ENCODE measurements around the gene ANKRD40.

ANKRD40 gene

DNA sequence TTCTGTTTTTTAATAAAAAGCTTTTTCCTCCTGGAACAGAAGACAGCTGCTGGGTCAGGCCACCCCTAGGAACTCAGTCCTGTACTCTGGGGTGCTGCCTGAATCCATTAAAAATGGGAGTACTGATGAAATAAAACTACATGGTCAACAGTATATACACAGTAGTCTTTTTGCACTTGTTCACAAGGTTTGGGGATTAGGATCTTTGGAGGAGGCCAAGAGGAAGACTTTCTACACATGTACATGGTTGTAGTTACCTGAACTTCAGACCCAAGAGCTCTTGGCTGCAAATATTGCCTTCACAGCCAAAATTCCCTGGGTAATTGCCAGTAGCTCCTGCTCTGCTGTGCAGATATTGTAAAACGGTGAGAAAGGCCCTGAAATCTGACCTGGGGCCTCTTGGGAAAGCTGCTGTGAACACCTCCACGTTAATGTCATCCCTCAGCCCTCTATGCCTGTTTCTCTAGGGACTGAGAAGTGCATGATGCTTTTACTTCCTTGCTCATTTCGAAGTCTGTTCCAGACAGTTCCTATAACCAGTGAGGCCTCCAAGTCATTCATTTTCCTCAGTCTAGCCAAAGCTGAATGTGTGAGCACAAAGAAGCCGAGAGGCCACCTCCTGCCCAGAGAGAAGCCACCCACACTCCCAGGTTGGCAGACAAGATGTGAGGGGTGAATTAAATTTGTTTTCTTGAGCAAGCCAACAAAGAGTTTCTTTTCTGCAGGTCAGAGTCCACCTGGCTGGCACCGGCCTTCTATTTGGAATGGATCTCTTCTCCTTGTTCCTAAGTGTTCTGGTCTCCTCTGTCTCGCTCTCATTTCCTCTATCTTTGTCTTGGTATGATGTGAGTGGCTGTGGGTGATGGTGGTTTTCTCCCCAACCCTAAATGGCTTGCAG lies 15.9 kb downstream of the ANKRD40 start:
- TF ChIP-seq, protein P1, sequence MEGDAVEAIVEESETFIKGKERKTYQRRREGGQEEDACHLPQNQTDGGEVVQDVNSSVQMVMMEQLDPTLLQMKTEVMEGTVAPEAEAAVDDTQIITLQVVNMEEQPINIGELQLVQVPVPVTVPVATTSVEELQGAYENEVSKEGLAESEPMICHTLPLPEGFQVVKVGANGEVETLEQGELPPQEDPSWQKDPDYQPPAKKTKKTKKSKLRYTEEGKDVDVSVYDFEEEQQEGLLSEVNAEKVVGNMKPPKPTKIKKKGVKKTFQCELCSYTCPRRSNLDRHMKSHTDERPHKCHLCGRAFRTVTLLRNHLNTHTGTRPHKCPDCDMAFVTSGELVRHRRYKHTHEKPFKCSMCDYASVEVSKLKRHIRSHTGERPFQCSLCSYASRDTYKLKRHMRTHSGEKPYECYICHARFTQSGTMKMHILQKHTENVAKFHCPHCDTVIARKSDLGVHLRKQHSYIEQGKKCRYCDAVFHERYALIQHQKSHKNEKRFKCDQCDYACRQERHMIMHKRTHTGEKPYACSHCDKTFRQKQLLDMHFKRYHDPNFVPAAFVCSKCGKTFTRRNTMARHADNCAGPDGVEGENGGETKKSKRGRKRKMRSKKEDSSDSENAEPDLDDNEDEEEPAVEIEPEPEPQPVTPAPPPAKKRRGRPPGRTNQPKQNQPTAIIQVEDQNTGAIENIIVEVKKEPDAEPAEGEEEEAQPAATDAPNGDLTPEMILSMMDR (IDR thresholded peaks at IDR 0.05): no peak

DNA sequence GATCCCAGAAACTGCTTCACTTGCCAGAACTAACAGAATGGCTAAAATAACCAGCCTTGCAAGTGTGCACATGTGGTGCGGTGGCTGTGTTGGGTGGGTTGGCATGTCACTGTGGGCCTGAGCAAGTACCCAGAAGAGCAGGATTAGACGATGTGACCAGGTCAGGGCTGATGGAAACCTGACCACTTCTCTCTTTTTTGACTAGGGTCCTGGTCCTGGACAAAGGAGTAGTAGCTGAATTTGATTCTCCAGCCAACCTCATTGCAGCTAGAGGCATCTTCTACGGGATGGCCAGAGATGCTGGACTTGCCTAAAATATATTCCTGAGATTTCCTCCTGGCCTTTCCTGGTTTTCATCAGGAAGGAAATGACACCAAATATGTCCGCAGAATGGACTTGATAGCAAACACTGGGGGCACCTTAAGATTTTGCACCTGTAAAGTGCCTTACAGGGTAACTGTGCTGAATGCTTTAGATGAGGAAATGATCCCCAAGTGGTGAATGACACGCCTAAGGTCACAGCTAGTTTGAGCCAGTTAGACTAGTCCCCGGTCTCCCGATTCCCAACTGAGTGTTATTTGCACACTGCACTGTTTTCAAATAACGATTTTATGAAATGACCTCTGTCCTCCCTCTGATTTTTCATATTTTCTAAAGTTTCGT lies 16.7 kb downstream of the ANKRD40 start:
- TF ChIP-seq, protein P1 (IDR thresholded peaks at IDR 0.05): no peak

DNA sequence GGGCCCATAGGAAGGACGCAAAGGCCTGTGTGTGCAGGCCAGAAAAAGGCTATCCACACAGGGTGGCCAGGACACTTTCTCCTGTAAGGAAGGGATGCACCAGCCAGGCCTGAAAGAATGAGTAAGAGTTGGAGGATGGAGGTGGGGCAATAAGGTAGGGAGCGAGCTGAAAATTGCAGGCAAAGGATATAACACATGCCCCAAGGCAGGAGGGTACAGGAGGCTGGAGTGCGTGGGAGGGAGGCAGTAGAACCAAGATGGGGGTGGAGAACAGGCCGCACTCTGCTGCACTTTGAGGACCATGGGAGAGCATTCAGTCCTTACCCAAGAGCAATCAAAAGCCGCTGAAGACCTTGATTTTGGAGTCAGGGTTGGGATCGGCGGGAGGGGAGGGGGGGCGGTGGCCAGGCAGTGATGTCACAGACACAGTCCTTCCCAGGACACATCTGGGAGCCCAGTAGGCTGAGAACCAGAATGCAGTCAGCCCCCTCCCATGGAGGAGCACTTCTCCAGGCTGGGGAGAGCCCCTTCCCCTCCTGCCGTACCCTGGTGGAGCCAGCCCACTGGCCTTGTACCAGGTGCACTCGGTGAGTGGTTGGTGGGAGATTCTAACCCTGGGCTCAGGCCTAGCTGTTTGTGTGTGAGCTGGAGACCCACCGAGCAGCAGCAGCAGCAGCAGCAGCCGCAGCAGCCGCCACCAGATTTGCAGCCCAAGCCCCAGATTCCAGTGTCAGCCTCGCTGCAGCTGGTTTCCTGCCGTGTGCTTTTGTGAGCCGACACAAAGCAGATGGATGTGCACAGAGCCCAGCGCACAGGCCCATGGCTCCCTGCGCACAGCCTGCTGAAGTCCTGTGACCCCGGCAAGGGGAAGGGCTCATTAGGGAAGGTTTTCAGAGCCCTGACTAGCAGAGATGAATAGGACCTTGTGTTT lies 17.5 kb downstream of the ANKRD40 start:
- TF ChIP-seq, protein P1 (IDR thresholded peaks at IDR 0.05): no peak

DNA sequence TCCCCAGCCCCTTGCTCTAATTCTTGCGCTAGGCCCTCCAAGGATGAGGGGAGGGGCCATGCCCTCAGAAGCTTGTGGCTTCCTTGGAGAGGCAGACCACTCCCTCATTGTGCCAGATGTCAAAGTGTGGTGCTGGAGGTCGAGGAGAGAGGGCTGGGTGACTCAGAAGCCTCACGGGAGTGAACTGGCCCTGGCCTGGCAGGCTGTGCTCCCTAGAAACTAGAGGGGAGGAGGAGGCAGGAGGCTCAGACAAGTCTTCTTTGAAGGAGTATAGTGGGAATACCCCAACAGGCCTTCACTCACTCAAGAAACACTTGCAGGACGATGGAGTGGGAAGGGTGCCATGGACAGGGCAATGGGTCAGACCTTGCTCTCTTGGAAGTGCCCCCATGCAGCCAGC lies 18.5 kb downstream of the ANKRD40 start:
- TF ChIP-seq, protein P1 (IDR thresholded peaks at IDR 0.05): no peak

DNA sequence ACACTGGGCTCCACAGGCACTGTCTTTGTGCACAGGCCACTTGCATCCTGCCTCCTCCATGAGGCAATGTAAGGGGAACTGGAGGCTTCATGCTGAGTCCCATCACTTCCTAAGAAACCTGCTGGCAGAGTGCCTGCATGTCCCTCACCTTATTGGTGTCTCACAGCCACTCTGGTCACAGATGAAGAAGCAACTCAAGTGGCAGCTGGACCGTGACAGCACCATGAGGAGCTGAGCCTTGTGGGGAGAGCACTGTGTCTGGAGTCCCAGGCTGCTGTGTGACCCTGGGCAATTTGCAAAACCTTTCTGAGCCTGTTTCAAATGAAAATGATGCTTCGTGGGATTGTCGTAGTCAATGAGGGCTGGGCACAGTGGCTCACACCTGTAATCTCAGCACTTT lies 19.5 kb downstream of the ANKRD40 start:
- TF ChIP-seq, protein P1 (IDR thresholded peaks at IDR 0.05): no peak

DNA sequence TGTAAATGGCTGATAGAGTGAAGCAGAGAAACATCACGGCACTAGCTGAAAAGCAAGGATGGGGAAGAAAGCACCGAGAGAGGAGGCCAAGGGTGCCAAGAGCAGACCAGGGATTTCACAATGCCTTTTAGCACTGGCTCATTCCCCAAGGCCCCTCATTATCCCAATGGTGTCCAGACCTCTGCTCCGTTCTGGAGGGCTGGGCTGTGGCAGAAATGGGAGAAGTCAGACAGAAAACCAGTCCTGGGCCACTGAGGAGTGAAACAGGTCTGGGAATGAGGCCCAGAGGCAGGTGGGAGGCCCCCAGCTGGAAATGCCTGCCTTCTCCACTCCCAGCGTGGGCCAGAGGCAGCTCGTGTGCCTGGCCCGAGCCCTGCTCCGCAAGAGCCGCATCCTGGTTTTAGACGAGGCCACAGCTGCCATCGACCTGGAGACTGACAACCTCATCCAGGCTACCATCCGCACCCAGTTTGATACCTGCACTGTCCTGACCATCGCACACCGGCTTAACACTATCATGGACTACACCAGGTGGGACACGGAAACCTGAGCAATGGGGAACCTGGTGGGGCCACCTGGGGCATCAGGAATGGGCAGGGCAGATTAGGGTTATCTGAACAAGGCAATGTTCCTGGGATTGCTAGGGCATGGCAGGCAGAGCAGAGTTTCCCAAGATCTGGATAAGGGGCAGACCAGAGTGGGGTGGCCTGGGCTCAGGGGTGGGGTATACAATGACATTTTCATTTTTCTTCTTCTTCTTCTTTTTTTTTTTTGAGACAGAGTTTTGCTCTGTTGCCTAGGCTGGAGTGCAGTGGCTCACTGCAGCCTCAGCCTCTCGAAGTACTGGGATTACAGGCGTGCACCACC lies 20.3 kb downstream of the ANKRD40 start:
- TF ChIP-seq, protein P1 (IDR thresholded peaks at IDR 0.05): no peak

All from LNCAP (cell line).